GM19467 (cell line): ENCODE results near the gene LBH.
A peak's percentile ranks its signal among the peaks of the same experiment; 100 is the strongest.

Source experiments
- ATAC-seq: cut with Tn5 transposase; IDR thresholded peaks from one replicate; pipeline ENCODE4 v1.9.1; 2021; ENCODE audit warnings: mild to moderate bottlenecking, moderate library complexity; ENCODE audit not compliant: unreplicated experiment

Gene LBH

DNA sequence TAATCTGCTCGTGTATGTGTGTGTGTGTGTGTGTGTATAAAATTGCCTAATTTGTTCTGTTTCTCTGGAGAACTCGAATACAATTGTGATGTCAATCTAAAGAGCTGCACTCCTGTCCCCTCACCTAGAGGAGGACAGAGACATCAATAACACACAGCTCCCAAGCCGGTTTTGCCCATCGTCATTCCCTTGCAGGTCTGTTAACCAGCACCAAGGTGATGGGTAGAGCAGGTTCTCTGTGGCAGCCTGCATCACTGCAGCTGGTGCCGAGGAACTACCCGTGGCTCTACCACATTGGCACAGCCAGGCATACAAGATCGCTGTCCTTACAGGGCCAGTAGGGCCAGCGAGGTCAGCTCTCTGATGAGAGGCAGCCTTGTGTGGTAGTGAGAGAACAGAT lies 41.0 kb downstream of the LBH start:
- no peak for ATAC-seq

- ATAC-seq = no peak
Observed at GRCh38 chr2:30272761-30273573, 41.6 kb downstream of the LBH start.

DNA sequence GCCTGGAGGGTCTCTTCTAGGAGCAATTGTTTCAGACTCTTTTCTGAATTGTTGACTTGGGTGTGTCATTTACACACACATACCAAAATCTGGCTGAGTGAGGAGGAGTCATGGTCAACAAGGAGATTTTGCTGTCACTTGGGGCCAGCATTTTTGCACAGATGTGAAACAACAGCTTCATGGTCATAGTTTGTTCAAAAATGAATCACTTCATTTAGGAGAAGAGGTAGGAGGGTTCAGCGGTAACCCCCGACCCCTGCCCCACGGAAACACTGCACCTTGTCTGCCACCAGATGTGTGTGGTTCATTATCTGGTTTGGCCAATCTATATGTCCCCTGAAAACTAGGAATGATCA lies 42.2 kb downstream of the LBH start:
- no peak for ATAC-seq

DNA sequence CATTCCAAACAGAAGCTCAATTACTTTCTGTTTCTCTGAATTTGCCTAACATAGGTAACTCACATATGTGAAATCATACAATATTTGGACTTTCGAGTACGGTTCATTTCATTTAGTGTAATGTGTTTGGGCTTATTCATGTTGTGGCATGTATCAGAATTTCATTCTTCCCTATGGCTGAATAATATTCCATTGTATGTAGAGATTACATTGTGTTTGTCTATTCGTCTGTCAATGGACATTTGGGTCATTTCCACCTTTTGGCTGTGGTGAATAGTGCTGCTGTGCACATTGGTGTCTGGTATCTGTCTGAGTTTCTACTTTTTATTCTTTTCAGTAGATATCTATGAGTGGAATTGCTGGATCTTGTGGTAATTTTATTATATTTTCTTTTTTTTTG lies 43.9 kb downstream of the LBH start:
- no peak for ATAC-seq

DNA sequence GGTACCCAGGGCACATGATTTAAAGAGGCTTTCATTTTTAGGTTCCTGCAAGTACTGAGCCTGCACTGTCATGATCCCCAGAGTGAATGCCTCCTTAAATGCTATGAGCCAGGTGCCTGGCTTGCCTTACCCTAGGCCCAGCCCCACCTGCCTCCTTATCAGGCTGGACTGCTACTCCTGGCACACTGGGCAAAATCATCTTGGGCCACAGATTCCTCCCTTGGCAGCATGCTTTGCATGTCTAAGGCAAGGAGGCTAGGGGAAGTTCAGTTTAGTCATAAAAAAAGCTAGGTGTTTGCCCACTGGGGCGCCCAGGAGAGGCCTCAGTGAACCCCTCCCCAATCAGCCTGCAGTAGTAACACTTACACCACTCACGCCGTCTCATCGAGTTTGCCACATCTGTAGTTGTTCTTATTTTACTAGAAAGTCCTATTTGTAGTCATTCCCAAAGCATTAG lies 45.1 kb downstream of the LBH start:
- no peak for ATAC-seq

DNA sequence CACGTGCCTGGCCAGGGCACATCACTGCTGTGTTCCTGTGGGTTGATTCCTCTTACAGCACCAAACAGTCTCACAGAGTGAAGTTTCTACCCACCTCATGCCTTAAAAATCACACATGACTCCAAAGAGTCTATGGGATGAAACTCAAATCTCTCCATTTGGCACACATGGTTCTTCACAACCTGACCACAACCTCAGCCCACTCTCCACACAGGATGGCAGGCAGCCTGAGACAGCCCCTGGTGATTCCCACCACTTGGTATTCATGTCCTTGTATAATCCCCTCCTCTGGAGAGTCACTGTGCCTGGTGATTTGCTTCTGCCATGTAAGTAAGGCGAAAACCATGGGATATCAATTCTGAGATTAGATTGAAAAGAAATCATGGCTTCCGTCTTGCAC lies 46.2 kb downstream of the LBH start:
- ATAC-seq = no peak

DNA sequence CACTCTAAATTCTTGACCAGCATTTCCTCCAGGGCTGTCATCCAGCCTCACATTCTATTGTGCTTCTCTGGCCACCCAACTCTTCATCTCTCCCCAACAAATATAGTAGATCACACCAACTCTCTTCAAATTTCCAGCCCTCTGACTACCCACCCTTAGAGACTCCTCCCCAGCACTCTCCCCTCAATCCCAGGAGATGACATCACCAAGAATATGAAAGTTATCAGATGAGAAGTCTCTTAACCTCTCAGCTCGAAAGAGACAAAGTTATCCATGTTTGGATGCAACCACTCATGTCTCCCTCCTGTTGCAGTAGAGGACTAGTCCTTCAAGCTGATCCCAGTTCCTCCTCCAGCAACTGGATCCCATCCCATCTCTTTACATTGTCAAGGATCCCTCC lies 47.1 kb downstream of the LBH start:
- ATAC-seq = no peak

DNA sequence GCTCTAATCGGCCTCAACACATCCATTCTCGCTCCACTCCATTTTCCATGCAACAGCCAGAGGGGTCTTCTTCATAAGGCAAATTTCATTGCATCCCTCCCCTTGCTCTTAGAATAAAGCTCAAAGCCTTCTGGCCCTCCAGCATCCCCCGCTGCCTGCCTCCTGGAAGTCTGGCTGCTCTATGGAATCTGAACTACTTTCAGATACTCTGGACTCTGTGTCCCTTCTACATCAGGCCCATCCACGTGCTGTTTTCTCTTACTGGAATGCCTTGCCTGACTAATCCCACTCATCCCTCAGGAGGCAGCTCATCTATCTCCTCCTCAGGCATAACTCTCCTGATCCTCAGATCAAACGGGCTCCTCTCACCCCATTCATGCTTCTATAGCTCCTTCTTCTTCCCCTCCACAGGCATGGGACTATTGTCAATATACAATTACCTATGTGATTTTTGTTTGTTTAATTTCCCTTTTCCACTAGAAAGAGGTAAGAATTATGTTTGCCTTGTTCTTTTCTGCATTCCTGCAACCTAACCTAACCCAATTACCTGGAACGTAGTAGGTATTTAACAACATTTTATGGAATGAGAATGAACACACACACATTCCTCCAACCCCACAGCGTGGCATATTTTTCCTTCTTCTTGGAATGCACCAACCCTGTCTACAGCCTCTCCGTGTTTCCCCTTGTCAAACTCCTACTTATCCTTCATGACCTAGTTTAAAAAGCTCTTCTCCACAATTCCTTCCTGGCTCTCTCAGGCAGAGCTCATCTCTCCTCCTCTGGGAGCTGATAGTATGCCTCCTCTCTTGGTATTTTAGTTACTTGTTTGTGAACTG lies 49.5 kb downstream of the LBH start:
- no peak for ATAC-seq

GRCh38 chr2:30282081-30282480 lies 50.7 kb downstream of the LBH start:
- no peak for ATAC-seq

GRCh38 chr2:30282721-30283120 lies 51.4 kb downstream of the LBH start:
- no peak for ATAC-seq

DNA sequence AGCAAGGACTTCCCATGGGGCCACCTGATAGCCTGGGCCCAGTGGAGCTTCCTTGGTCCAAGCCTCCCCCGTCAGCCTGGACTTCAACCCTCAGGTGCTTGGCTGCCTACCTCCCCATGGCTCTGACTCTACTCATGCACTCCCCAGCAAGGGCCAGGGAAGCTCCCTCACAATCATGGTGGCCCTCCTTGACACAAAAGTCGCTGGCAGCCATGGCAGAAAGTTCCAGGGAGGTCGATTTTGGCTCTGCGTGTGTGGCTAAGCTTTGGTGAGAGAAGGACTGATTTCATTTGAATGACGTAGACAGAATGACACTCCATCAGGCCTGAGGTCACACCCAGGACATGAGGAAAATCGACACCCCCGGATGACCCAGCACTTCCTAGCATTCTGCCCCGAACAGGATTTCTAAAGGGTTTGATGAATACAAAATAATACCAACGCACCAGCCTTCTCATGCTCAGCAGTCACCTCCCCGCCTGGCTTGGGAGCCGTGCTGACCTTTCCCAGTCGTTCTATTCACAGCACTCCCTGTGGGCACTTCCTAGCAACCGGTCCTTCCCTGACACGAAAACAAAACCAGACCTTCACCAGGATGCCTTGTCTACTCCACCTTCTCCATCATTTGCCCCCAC lies 52.7 kb downstream of the LBH start:
- no peak for ATAC-seq

DNA sequence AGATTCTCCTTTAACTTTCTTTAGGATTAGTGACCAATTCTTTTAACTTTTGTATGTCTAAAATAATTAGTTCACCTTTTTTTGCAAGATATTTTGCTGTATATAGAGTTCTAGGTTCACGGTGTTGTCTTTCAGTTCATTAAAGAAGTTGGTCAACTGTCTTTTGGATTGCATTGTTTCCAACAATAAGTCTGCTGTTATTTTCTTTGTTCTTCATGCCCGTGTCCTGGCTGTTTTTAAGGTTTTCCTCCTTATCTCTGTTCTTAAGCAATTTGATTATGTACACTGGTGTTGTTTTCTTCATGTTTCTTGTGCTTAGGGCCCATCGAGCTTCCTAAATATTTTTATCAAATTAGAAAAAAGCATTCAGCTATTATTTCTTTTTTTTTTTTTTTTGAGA lies 54.4 kb downstream of the LBH start:
- ATAC-seq = no peak

GRCh38 chr2:30287190-30287840 lies 56.0 kb downstream of the LBH start:
- ATAC-seq = no peak

GRCh38 chr2:30287857-30288513 lies 56.7 kb downstream of the LBH start:
- ATAC-seq = peak; percentile 41

- no peak for ATAC-seq
Observed at GRCh38 chr2:30288561-30288960, 57.2 kb downstream of the LBH start.

- no peak for ATAC-seq
Observed at GRCh38 chr2:30293303-30293921, 62.1 kb downstream of the LBH start.

- no peak for ATAC-seq
Observed at GRCh38 chr2:30294133-30294532, 62.8 kb downstream of the LBH start.

GRCh38 chr2:30296496-30296895 lies 65.2 kb downstream of the LBH start:
- no peak for ATAC-seq

- ATAC-seq = no peak
Observed at GRCh38 chr2:30298302-30298701, 67.0 kb downstream of the LBH start.

DNA sequence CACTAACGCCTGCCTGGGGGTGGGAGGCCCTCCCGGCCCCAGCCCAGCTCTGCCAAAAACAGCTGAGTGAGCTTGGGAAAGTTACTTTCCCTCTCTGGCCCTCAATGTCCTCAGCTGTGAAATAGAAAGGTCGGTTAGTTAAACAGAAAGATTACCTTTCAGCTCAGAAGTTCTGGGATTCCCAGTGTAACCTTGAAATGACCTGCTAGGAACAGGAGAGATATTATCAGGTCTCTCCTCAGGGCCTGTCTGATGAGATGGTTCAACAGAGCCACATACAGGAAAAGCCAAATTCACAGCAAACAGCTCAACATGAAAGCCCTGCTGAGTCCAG lies 68.8 kb downstream of the LBH start:
- no peak for ATAC-seq
